Osteoblast (primary cell): ENCODE data around the gene GLMP. TPM values are rescaled to one million over a fixed set of nuclear protein-coding genes. Genes with fewer than 3 reads are reported as not detected.

Source experiments
- DNase-seq: peaks from one replicate; pipeline ENCODE4 v3.0.0; 2011; ENCODE audit warnings: low spot score, mixed read lengths; ENCODE audit not compliant: insufficient read length; ENCODE audit errors: missing footprints
- H2AFZ ChIP-seq: 2 replicates; pipeline ENCODE4 v1.6.0; 2011; ENCODE audit warnings: mild to moderate bottlenecking, low read length
- H3K27ac ChIP-seq: 2 replicates; pipeline ENCODE4 v1.5.1; 2011; ENCODE audit warnings: mild to moderate bottlenecking, low read depth, low read length, moderate library complexity
- H3K27me3 ChIP-seq: 2 replicates; pipeline ENCODE4 v1.6.0; 2012; ENCODE audit warnings: mild to moderate bottlenecking, control low read depth, inconsistent platforms, low read length, moderate library complexity; ENCODE audit not compliant: insufficient read depth
- H3K36me3 ChIP-seq: 2 replicates; pipeline ENCODE4 v1.5.1; 2011; ENCODE audit warnings: mild to moderate bottlenecking, low read length, control low read depth, moderate library complexity; ENCODE audit not compliant: insufficient read depth
- H3K4me1 ChIP-seq: 2 replicates; pipeline ENCODE4 v1.5.1; 2011; ENCODE audit warnings: mild to moderate bottlenecking, low read length, control low read depth, moderate library complexity; ENCODE audit not compliant: insufficient read depth
- H3K4me2 ChIP-seq: 2 replicates; pipeline ENCODE4 v1.6.0; 2011; ENCODE audit warnings: mild to moderate bottlenecking, low read length; ENCODE audit not compliant: insufficient read depth
- H3K4me3 ChIP-seq: fragments of 200-600 bp; sonication (generic); 3 replicates; pipeline ENCODE4 v1.5.1; 2012; ENCODE audit warnings: mild to moderate bottlenecking, low read length, inconsistent platforms; ENCODE audit not compliant: insufficient read depth
- H3K79me2 ChIP-seq: 2 replicates; pipeline ENCODE4 v1.6.0; 2012; ENCODE audit warnings: mild to moderate bottlenecking, low read length, control low read depth, inconsistent platforms; ENCODE audit not compliant: insufficient read depth
- H3K9me3 ChIP-seq: 2 replicates; pipeline ENCODE4 v1.5.1; 2011; ENCODE audit warnings: low read depth, low read length, control low read depth
- H4K20me1 ChIP-seq: 2 replicates; pipeline ENCODE4 v1.6.0; 2012; ENCODE audit warnings: mild to moderate bottlenecking, low read length, control low read depth; ENCODE audit not compliant: insufficient read depth
- total RNA-seq: library from RNA; depleted of rRNA; stranded (reverse); fragments of >200 nt; gene quantifications from 2 replicates; pipeline ENCODE4 v1.2.3, GENCODE V29; 2012
- TF ChIP-seq, protein P1 (sequence below): IDR thresholded peaks from 2 replicates; pipeline ENCODE4 v1.5.1; 2011; ENCODE audit warnings: mild to moderate bottlenecking, low read depth, low read length, moderate library complexity; ENCODE audit errors: extremely low read depth

Gene GLMP
- total RNA-seq, 1 donor, result 118 TPM

DNA sequence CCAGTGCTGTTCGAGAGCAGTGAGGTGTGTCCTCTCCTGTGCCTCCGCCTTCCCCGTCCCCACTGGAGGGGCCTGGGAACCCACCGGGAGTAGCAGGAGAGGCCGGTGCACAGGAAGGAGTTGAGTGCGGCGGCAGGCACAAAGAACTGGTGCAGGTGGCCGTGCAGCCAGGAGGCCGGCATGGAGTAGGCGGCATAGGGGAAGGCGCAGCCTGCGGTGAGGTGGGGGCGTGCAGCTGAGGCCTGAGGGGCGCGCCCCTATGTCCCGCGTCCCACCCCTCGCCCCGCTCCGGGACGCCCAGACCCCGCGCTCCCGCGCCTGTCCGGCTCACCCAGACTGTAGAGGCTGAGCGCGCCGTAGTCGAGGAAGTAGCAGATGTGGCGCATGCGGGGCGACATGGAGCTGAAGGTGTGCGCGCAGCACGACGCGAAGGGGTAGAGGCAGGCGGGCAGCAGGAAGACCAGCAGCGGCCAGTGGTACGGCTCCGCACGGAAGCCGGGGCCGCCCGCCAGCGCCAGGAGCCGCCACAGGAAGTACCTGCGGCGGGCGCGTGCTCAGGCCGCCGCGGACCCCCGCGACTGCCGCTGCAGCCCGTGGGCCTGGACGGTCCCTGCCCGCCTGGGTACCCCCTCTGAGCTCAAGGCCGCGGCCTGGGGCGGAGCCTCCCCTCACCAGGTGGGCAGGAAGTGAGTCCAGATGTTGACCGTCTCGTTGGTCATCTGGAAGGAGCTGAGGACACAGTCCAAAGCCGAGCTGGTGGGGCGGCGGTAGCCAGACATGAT is 49.8 kb downstream of the GLMP start:
- Histone ChIP-seq H3K36me3 (peaks cover 9% of the 10 kb centered on the region), H3K9me3 (no peaks in the 10 kb centered on the region), H3K4me2 (peak overlapping the region; percentile 60), H2AFZ (no peak overlapping the region), H3K27me3 (peaks cover 19% of the 10 kb centered on the region), H3K27ac (no peak overlapping the region), H3K4me1 (peaks cover 25% of the 10 kb centered on the region), H3K79me2 (no peaks in the 10 kb centered on the region), H4K20me1 (no peaks in the 10 kb centered on the region), H3K4me3 (peak overlapping the region; percentile 37)
- peak; percentile 90 for DNase-seq
- TF ChIP-seq, protein P1, sequence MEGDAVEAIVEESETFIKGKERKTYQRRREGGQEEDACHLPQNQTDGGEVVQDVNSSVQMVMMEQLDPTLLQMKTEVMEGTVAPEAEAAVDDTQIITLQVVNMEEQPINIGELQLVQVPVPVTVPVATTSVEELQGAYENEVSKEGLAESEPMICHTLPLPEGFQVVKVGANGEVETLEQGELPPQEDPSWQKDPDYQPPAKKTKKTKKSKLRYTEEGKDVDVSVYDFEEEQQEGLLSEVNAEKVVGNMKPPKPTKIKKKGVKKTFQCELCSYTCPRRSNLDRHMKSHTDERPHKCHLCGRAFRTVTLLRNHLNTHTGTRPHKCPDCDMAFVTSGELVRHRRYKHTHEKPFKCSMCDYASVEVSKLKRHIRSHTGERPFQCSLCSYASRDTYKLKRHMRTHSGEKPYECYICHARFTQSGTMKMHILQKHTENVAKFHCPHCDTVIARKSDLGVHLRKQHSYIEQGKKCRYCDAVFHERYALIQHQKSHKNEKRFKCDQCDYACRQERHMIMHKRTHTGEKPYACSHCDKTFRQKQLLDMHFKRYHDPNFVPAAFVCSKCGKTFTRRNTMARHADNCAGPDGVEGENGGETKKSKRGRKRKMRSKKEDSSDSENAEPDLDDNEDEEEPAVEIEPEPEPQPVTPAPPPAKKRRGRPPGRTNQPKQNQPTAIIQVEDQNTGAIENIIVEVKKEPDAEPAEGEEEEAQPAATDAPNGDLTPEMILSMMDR, result no peak

DNA sequence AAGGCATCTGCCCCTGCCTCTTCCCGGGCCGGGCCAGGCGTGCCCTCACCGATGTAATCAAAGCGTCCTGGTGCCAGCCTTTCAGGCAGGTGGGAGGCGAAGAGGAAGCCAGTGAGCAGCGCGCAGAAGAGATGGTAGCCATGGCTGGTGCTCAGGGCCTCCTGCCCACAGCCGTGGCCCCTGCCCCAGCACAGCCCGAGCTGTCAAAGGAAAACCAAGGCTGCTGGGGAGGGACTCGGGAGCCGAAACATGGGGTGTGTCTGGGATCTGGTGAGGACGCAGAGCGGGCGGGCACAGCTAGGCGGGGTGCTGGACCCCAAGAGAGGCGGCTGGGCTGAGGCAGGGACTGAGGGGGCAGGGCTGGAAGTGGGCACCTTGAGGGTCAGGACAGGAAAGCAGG is 50.8 kb downstream of the GLMP start:
- Histone ChIP-seq H4K20me1 (no peaks in the 10 kb centered on the region), H3K4me2 (no peak overlapping the region)

DNA sequence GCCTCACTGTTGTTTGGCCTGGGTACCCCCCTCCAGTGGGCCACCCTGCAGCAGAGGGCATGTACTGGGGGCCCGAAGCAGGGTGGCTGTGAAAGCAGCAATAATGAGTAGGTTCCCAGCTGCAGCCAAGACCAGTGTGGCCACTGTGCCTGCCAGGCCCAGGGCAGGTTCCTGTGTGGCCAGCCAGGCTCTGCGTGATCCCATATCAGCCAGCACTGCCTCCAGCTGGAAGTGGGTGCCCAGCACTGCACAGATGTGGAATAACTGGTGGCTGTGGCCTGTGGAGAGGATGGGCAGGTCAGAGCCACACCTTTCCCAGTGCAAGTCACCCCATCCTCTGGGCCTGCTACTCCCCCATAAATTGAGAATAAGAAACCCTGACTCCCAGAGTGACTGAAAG is 51.4 kb downstream of the GLMP start:
- H3K27ac ChIP-seq, result no peak overlapping the region
- no peaks in the 10 kb centered on the region for H3K9me3 ChIP-seq
- H3K79me2 ChIP-seq, result no peaks in the 10 kb centered on the region
- H3K36me3 ChIP-seq, result no peaks in the 10 kb centered on the region
- TF ChIP-seq, protein P1, result no peak
- H3K4me2 ChIP-seq, result no peak overlapping the region
- no peaks in the 10 kb centered on the region for H4K20me1 ChIP-seq
- peaks cover 27% of the 10 kb centered on the region for H3K4me1 ChIP-seq
- DNase-seq, result no peak
- no peak overlapping the region for H3K4me3 ChIP-seq
- H3K27me3 ChIP-seq, result peaks cover 19% of the 10 kb centered on the region
- H2AFZ ChIP-seq, result no peak overlapping the region

More for the DNA sequence above, 50.8 kb downstream of the GLMP start:
- no peak for DNase-seq
- Histone ChIP-seq H3K79me2 (no peaks in the 10 kb centered on the region), H3K9me3 (no peaks in the 10 kb centered on the region), H3K36me3 (no peaks in the 10 kb centered on the region), H3K4me3 (no peak overlapping the region), H3K27me3 (peaks cover 19% of the 10 kb centered on the region), H2AFZ (no peak overlapping the region), H3K4me1 (peaks cover 27% of the 10 kb centered on the region), H3K27ac (no peak overlapping the region)
- TF ChIP-seq, protein P1, result no peak

DNA sequence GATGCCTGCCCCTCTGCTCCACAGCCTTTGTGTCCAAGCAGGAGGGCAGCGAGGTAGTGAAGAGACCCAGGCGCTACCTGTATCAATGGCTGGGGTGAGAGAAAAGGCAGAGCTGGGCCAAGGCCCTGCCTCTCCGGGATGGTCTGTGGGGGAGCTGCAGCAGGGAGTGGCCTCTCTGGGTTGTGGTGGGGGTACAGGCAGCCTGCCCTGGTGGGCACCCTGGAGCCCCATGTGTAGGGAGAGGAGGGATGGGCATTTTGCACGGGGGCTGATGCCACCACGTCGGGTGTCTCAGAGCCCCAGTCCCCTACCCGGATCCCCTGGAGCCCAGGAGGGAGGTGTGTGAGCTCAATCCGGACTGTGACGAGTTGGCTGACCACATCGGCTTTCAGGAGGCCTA is 52.7 kb downstream of the GLMP start:
- Histone ChIP-seq H3K4me1 (peaks cover 27% of the 10 kb centered on the region), H3K36me3 (no peaks in the 10 kb centered on the region), H2AFZ (no peak overlapping the region), H3K9me3 (no peaks in the 10 kb centered on the region), H3K79me2 (no peaks in the 10 kb centered on the region), H3K27me3 (peaks cover 19% of the 10 kb centered on the region), H3K4me3 (no peak overlapping the region), H3K27ac (no peak overlapping the region), H3K4me2 (peak overlapping the region; percentile 52), H4K20me1 (no peaks in the 10 kb centered on the region)
- TF ChIP-seq, protein P1, result no peak
- DNase-seq, result no peak

Other genes starting within 250 kb of the GLMP start
- gene UBQLN4, start 241.9 kb downstream of the GLMP start, total RNA-seq, result 10.6 and 13.0 TPM in 2 replicates
- gene LAMTOR2, start 240.9 kb downstream of the GLMP start, total RNA-seq, result 36.6 and 40.1 TPM in 2 replicates
- gene RAB25, start 234.5 kb downstream of the GLMP start, total RNA-seq, result not detected in 2 replicates
- 0.88 and 1.1 TPM in 2 replicates for gene MEX3A, start 213.2 kb downstream of the GLMP start, total RNA-seq
- gene LMNA, start 181.0 kb downstream of the GLMP start, total RNA-seq, result 774 and 854 TPM in 2 replicates
- 1.5 and 1.8 TPM in 2 replicates for gene SEMA4A, start 142.1 kb downstream of the GLMP start, total RNA-seq
- 15.0 and 15.2 TPM in 2 replicates for gene SLC25A44, start 101.6 kb downstream of the GLMP start, total RNA-seq
- 31.2 and 34.0 TPM in 2 replicates for gene PMF1, start 82.7 kb downstream of the GLMP start, total RNA-seq
- gene BGLAP, start 53.5 kb downstream of the GLMP start, total RNA-seq, result 1.5 and 2.2 TPM in 2 replicates
- 0.36 and 0.59 TPM in 2 replicates for gene PAQR6, start 47.6 kb downstream of the GLMP start, total RNA-seq
- gene SMG5, start 12.9 kb downstream of the GLMP start, total RNA-seq, result 49.2 and 50.7 TPM in 2 replicates
- 0.88 and 1.4 TPM in 2 replicates for gene TMEM79, start 11.4 kb downstream of the GLMP start, total RNA-seq
- gene VHLL, start 3.6 kb upstream of the GLMP start, total RNA-seq, result not detected in 2 replicates
- gene CCT3, start 42.6 kb upstream of the GLMP start, total RNA-seq, result 258 and 276 TPM in 2 replicates
- gene TSACC, start 42.8 kb upstream of the GLMP start, total RNA-seq, result 0.36 TPM in 1 of 2 replicates, not detected in the other
- not detected in 2 replicates for gene RHBG, start 73.5 kb upstream of the GLMP start, total RNA-seq
- gene MEF2D, start 205.1 kb upstream of the GLMP start, total RNA-seq, result 12.4 and 14.1 TPM in 2 replicates